Activated effector memory CD4-positive, alpha-beta T cell treated with Interleukin-2 at 50 U/mL for 16 hours (primary cell): ENCODE measurements around the gene CAMTA1.

Experiments used
- DNase-seq: peaks from one replicate; pipeline ENCODE4 v3.0.0-alpha.2; 2020

The CAMTA1 gene

DNA sequence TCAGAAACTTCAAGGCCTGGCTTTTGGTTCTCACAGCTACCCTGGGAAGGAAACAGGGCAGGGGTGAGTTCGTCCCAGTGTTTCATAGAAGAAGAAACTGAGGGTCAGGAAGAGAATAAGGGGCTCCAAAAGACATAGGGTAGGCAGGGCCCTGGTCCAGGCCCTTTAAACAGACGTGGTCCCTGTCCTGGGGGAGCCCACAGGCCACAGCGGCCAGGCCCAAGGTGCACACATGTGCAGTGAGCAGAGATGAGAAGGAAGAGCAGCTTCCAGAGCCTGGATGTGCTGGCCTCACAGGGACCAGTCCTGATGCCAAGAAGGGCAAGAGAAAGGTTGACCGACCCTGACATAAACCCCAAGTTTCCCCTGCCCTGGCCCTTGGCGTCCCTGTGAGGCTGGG lies 690.4 kb downstream of the CAMTA1 start:
- no peak for DNase-seq

GRCh38 chr1:7476402-7476801 lies 691.1 kb downstream of the CAMTA1 start:
- DNase-seq, result no peak

DNA sequence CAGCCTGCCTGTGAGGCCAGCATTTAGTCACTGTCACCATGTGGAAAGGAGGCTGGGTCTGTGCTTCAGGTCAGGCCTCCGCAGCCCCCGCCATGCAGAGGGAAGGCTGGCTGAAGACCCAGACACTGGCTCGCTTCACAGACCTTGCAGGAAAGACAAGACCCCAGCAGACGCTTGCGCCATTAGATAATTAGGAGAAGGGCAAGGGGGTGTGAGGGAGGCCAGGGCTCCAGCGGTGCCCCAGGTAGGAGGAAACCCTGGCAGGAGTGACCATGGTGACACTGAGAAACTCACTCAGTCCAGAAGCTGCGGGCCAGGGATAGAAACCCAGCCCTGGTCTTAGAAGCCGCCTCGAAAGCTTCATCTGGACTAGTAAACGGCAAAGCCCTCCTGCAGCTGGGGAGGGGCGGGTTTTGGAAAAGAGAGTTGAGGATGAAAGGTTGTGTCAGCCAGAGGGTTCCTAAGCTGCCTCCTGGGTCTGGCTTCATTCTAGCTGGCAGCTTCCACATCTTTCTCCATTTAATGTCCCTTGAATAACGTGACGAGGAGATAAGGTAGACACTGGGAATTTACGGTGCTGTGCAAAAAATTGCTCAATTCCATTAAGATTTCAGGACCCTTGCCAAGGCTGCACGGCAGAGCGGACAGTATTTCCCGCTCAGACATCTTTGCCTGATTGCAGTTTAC lies 691.8 kb downstream of the CAMTA1 start:
- DNase-seq, result no peak

- DNase-seq, result no peak
Observed at GRCh38 chr1:7477593-7477992, 692.3 kb downstream of the CAMTA1 start.

DNA sequence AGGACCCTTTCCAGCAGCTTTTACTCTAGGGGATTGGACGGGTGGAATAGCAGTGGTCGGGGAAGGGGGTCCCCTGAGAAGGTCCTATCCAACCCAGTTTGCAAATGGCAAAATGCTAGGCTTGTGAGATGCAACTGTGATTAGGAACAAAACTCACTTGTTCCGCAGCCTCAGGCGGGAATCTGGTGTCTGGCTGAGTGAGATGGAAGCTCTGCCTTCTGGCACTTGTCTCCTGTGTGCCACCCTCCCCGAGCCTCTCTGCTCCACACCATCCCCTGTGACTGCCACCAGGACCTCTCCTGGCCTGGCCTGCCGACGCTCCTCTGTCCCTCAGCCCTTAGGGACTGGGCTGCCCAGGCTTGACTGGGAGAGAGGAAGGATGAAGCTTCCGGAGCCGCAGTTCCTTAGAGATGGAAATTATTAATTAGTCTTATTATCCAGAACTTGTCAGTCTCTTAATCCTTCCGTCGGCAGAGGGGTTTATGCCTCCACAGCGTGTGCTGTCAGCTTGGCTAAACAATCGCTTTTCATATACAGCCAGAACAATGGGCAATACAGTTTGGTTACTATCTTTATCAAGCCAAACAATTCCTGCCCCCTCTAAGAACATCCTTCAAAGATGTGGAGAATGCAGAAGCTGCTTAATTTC lies 693.0 kb downstream of the CAMTA1 start:
- no peak for DNase-seq

- DNase-seq, result no peak
Observed at GRCh38 chr1:7478809-7479499, 693.7 kb downstream of the CAMTA1 start.

DNA sequence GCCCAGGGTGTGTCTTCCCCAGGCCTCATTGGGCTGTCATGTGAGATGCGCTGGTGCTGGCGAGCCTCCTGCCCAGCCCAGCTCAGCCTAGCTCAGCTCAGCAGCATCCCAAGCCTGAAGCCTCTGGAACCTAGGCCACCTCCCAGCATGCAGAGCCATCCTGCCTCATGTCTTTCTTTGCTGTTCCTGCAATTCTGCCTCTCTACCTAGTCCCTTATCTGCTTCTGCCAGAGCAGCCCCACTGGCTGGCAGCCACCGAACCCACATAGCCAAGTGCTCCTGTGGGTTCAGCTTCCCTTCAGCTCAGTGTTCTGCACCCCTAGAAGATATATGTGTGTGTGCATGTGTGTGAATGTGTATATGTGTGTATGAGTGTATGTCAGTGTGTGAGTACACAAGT lies 694.3 kb downstream of the CAMTA1 start:
- DNase-seq, result no peak

DNA sequence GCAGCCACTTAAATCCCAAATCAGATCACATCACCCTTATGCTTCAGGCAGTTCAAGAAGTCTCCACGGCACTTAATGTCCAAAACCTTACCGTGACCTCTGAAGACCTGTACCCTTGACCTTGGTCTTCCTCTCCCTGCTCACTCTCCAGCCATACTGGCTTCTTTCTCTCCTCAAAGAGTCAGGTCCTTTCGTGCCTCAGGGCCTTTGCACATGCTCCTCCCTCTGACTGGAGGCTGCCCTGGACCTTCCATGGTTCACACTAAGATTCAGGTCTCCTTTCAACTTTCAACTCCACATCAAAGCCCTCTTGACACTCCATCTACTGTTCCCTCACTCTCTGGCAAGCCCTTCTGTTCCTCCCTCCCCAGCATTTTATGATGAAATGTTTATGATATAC lies 695.9 kb downstream of the CAMTA1 start:
- no peak for DNase-seq

GRCh38 chr1:7482077-7482476 lies 696.8 kb downstream of the CAMTA1 start:
- no peak for DNase-seq

- DNase-seq, result no peak
Observed at GRCh38 chr1:7482772-7483495, 697.7 kb downstream of the CAMTA1 start.

DNA sequence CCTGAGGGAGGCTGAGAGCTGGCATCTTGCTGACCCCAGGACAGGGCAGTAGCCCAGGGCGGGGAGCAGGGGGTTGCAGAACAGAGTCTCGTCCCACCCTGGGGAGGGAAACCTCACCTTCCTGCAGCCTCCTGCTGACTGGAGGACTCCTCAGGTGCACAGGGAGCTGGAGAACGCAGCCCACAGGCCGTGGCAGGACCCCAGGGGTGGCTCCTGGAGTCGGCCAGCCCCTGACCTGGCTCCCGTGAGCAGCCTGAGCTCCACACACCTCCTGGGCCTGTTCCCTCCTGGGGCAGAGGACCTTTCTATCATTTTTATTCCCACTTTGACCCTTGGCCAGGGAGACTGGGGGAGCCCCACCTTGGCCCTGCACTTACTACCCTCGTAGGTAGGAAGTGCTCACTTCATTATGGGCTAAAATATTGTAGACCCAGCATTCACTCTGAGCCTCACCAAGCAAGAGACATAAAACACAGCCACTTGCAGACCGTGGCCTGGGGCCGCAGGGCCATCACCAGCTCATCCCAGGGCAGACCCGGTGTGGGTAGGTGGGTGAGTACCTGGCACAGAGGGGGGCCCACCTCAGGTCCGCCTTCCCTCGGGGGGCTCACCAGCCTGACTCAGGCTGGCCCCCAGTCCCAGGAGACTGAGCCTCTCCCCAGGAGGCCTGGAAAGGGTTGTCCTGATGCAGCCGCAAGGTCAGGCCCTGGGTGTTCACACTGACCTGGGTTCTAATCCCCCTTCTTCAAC lies 698.6 kb downstream of the CAMTA1 start:
- no peak for DNase-seq

- DNase-seq, result no peak
Observed at GRCh38 chr1:7485086-7485780, 700.0 kb downstream of the CAMTA1 start.

DNA sequence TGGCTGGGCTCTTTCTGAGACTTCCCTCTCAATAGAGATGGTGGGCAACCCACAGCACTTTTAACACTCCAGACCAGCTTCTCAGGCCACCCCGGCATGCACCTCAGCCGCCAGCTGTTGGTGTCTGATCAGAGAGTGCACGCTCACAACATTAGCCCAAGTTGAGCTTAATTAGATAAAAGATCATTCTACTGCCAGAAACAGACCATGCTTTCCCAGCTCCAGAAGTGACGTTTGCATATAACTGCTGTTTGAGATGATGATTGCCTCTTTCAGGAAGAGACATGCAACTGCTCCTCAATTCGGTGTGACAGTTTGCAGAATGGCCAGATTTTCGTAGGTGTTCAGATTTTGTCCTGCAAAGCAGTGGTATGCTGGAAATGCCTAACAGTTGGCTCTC lies 700.6 kb downstream of the CAMTA1 start:
- no peak for DNase-seq

GRCh38 chr1:7487766-7488474 lies 702.7 kb downstream of the CAMTA1 start:
- DNase-seq, result no peak

DNA sequence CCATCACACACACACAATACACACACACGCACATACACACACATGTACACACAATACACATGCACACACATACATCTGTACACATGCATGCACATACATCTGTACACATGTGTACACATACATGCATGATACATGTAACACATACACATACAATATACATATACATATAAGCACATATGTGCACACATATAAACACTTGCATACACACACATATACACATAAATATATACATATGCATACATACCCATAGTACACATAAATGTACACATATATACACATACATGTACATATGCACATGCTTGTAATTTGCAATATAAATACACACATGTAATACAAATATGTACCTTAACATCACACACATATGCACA lies 703.2 kb downstream of the CAMTA1 start:
- DNase-seq, result no peak

DNA sequence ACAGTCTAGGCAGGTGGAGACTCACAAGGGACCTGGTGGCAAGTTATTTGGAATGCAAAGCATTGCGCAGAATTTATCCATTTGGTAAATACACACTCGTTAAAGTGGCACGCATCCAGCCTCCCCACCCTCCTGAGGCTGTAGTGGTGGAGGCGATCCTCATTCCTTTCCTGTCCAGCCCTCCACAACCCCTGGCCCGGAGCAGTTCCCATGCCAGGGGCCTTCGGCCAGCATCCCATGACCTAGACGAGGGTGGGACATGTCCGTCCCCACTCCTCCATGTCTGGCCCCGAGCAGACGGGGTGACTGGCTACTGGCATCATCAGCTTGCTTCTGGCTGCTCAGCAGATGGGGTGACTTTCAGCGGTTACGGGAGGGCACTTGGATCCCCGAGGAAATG lies 704.3 kb downstream of the CAMTA1 start:
- no peak for DNase-seq

- no peak for DNase-seq
Observed at GRCh38 chr1:7490576-7490975, 705.3 kb downstream of the CAMTA1 start.

- DNase-seq, result no peak
Observed at GRCh38 chr1:7491109-7491817, 706.0 kb downstream of the CAMTA1 start.

DNA sequence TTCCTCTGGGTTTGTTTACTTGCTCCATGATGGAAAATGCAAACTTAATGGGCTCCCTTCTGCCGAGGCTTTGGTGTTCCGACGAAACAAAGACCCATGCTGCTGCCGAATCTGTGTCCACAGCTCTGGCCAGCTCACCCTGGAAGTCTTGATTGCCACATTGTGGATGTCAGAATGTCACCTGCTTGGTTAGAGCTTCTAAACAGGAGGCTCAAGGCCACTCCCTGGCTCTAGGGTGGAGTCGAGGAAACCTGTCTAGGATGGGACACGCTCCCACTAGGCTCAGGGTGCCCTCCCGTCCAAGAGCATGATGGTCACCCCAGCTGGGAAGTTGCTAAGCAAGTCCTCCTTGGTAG lies 706.5 kb downstream of the CAMTA1 start:
- DNase-seq, result no peak

DNA sequence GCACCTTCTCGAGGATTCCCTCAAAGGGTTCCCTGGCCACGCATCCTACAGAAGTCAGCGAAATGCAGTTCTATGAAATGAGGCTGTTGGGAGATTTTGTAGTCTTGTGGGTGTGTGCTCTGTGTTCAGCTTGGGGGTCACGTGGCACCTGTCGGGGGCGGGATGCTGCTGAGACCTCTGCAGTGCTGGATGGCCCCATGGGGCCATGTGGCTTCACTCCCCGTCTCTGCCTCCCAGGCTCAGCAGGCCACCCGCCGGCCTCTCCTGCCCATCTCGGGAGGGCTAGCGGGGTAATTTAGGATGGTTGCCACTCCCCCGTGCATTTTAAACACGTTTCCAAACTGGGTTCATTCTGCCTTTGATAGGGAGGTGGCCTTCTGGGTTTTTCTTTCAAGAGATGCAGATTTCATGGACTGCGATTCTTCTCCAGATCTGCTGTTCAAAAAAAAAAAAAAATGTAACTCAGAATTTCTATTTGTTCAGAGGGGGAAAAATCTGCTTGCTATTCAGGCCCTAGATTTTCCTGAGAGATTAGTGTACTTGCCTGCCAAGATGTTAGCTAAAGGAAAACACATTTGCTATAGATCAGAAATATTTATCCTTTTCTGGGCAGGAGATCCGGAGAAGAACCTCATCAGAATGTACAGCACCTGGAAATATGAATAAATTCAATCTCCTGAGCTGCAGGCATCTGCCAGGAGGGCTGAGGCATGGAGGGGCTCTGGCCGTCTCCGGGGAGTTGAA lies 708.6 kb downstream of the CAMTA1 start:
- no peak for DNase-seq
